GM11168 (cell line): ENCODE data around the gene ACY1.
"Not testable (repeated sequence)": the region's sequence is repeated elsewhere in the genome, so short reads cannot be mapped to it uniquely, and the experiment has no call there.

ENCODE experiments used
- in situ Hi-C: fragments of 300-500 bp; cut with MboI; formaldehyde crosslinking; loops from one replicate; pipeline ENCODE4 v1.12.0; 2022; ENCODE audit warnings: low sequenced_read_pairs; ENCODE audit not compliant: unreplicated experiment

The ACY1 gene

DNA sequence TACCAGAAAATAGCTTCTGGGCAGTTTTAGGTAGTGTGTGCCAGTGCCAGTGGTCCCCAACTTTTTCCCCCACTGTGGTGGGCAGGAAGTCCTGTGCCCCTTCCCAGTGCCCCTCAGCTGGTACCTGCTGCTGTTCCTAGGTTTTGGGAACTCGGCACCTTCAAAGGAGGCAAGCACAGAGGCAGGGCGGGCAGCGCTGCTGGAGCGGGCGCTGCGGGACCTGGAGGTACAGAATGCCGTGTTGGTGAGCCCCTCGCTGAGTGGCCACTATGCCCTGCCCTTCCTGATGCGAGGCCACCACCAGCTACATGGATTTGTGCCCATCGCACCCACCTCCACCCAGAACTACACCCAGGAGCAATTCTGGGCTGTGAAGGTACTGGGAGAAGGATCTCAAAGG is 3.1 kb upstream of the ACY1 start:
- in situ Hi-C loops: no loop called here

DNA sequence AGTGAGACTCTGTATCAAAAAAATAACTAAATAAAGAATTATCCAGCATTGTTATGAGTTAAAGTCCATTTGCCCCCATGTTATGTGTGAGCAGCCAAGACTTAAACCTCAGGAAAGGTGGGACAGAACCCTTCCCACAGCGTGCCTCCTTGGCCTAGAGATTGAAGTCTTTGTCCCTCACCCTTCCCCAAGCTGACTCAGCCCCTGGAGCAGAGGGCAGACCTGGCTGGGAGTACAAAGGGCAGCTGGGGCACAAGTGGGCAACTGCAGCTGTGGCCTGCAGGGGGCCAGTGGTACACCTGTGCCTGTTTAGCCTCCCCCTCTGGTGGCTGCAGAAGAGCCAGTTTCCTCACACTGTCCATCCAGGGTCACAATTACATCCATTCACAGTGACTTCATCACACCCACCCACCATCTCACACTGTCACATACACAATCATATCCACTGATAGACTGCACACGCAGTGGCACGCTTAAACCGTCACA is 940 bp upstream of the ACY1 start:
- in situ Hi-C loops: no loop called here

DNA sequence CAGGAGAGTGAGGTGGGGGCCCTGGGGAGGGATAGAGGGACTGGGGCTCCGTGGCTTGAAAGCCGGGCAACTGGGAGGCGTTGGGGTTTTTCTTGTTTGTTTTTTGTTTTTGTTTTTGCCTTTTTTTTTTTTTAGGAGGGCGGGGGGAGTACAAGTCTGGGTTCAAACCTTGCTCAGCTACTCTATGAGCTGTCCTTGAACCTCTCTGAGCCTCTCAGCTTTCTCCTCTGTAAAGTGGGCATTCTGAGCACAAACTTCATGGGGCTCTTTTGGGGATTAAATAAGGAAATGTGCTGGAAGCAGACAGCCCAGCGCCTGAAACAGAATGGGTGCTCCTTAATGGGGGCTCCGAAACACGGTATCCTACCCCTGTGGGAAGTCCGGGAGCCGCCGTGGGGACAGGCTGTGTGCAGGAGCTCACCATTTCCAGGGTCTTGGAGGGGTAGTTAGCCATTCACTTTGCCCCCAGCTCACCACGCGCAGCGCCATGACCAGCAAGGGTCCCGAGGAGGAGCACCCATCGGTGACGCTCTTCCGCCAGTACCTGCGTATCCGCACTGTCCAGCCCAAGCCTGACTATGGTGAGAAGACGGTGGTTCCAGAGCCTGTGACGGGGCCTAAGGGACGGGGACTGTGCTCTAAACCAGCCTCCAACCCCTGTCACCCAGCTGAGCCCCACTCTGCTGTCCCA is 388 bp downstream of the ACY1 start:
- in situ Hi-C loops: no loop called here

DNA sequence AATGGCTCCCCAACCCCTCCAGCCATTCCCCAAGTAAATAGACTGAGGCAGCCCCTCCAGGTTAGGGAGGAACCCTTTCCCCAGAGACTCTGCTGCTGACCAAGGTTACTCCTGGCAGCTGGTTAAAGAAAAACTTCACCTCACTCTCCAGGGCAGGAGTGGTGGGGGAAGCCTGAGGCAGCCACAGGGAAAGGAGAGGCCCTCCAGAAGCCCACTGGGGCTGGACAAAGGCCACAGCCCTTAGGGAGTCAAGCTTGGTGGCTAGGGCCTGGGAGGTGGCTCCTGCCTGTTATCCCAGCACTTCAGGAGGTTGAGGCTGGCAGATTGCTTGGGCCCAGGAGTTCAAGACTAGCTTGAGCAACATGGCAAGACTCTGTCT is 923 bp downstream of the ACY1 start:
- in situ Hi-C loops: no loop called here

DNA sequence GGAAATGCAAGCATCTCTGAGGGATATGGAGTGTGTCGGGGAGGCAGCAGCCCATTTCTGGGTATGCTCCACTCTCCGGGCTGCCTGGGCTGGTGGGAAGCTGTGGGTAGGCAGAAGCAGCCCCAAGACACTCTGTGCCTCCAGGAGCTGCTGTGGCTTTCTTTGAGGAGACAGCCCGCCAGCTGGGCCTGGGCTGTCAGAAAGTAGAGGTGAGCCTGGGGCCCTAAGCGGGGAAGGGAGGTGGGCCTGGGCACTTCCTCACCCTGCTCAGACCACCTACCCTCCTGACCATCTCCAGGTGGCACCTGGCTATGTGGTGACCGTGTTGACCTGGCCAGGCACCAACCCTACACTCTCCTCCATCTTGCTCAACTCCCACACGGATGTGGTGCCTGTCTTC is 1.7 kb downstream of the ACY1 start:
- in situ Hi-C loops: no loop called here

DNA sequence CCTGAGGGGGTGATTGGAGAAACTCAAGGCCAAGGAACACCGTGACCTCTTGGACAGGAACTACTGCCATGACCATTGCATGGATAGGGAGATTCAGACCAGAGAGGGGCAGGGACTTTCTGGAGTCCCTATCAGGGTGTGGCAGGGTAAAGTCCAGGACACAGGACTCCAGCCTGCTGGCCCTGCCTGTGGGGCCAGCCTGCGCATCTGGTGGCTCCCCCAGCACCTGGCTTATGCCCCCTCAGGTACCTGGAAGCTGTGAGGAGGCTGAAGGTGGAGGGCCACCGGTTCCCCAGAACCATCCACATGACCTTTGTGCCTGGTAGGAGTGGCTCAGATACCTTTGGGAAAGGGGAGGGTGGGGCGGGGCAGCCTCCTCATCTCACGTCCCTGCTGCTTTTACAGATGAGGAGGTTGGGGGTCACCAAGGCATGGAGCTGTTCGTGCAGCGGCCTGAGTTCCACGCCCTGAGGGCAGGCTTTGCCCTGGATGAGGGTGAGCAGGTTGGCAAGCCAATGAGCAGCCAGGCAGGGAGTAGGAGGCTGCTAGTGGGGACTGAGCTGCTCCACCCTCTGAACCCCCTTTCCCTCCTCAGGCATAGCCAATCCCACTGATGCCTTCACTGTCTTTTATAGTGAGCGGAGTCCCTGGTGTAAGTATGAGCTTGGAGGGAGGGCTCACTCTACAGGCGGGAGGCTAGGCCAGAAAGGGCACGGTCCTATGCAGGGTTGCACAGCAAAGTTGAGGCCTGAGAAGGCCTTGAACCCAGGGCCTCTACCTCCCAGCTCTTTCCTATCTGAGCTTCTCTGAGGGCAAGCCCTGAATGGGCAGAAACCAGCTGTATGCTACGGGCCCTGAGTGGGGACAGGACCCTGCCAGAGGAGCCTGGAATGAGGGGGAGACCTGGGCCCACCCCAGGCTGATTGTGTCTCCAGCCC is 2.9 kb downstream of the ACY1 start:
- in situ Hi-C loops: no loop called here

DNA sequence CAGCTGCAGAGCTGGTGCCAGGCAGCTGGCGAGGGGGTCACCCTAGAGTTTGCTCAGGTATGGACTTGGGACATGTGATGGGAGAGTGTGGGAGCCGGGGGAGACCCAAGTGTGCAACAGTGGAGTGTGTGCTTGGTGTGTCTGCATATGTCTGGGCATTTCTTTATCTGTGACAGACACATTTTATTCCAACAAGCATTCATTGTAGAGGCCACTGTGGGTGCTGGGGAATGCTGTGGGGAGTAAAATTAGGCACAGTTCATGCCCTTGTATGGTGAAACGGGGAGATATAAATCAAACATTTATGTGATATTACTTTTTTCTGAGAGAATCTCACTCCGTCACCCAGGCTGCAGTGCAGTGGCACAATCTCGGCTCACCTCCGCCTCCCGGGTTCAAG is 4.2 kb downstream of the ACY1 start:
- in situ Hi-C loops: no loop called here

DNA sequence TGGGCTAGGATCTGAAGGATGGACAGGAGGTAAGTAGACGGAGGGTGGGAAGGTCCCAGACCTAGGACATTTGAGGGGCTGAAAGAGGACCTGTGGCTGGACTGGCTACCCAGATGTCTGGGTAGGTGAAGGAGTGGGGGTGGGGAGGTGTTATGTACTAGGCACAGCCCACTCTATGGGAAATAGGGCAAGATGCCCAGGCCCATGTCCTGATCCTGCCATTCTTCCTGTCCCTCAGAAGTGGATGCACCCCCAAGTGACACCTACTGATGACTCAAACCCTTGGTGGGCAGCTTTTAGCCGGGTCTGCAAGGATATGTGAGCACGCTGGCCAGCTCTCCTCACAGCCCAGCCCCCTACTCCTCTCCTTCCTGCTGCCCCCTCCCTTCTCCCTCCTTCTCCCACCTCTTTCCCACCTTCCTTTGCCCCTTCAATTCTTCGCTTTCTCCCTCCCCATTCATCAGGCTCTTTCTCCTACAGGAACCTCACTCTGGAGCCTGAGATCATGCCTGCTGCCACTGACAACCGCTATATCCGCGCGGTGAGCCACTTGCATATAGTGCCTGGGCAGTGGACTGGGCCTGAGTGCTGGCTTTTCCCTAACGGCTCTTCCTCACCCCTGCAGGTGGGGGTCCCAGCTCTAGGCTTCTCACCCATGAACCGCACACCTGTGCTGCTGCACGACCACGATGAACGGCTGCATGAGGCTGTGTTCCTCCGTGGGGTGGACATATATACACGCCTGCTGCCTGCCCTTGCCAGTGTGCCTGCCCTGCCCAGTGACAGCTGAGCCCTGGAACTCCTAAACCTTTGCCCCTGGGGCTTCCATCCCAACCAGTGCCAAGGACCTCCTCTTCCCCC is 5.2 kb downstream of the ACY1 start:
- in situ Hi-C loops: no loop called here

DNA sequence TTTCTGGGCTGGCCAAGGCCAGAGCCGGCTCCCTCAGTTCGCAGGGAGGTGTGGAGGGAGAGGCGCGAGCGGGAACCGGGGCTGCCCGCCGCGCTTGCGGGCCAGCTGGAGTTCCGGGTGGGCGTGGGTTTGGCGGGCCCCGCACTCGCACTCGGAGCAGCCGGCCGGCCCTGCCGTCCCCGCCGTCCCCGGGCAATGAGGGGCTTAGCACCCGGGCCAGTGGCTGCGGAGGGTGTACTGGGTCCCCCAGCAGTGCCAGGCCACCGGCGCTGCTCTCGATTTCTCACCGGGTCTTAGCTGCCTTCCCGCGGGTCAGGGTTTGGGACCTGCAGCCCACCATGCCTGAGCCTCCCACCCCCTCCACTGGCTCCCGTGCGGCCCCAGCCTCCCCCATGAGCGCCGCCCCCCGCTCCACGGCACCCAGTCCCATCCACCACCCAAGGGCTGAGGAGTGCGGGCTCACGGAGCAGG is 7.2 kb downstream of the ACY1 start:
- in situ Hi-C loops: not testable (repeated sequence)

DNA sequence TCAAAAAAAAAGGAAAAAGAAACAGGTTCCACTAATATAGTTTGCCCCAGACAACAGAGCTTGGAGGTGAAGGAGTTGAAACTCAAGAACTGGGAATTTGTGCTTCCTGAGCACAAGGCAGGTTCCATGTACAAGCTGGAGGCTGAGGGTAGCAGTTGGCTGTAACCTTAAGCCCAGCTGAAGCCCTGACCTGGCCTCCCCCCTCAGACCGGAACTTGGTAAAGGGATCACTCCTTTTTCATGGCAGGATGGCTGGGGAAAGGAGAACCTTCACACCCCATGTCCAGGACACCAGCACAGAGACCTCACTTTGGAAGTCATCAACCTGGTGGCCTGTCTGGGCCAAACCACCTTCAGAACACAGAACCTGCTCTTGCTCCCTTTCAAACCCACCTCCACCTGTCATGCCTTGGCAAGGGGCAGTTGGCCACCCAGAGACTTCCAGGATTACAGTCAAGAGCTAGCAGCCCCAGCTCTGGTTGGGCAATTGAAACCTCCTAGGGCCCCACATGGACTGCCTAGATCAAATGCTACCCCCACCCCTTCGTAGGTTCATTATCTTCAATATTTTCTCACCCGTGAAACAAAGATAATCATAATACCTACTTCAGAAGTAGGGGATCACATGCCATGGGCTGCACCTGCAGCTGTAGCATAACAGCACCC is 8.8 kb downstream of the ACY1 start:
- in situ Hi-C loops: no loop called here

DNA sequence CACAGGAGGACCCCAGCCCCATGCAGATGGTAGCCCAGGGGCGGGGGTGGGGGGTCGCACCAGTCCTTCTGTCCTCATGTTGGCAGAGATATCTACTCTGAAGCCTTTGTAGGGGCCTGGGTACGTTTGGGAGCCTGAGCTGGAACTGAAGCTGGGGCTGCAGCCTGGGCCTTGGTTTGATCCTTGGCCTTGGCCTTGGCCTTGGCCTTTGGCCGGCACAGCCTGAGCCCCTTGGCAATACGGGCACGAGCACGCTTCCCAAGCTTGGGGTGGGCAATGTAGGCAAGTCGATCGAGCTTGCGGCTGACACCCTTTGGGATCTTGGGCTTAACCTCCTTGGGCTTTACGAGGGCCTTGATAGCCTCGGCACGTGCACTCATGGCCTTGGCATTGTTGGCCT is 10.3 kb downstream of the ACY1 start:
- in situ Hi-C loops: not testable (repeated sequence)

DNA sequence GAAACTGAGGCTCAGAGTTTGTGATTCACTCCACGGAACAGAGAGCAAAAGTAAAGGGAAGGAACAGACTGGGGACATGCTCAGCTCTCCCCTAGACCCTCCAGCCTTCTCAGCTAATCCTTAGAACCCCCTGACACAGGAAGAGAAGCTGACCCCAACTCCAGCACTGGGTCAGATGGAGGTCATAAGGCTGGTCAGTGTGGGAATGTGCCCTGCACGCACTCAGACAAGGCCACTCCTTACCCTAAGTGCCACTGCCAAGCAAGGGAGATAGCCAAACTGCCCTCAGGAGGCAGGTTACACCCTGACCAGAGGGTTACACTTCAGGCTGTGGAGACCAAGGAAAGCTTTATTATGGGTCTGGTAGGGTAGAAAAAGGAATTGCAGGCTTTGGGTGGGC is 11.2 kb downstream of the ACY1 start:
- in situ Hi-C loops: no loop called here

DNA sequence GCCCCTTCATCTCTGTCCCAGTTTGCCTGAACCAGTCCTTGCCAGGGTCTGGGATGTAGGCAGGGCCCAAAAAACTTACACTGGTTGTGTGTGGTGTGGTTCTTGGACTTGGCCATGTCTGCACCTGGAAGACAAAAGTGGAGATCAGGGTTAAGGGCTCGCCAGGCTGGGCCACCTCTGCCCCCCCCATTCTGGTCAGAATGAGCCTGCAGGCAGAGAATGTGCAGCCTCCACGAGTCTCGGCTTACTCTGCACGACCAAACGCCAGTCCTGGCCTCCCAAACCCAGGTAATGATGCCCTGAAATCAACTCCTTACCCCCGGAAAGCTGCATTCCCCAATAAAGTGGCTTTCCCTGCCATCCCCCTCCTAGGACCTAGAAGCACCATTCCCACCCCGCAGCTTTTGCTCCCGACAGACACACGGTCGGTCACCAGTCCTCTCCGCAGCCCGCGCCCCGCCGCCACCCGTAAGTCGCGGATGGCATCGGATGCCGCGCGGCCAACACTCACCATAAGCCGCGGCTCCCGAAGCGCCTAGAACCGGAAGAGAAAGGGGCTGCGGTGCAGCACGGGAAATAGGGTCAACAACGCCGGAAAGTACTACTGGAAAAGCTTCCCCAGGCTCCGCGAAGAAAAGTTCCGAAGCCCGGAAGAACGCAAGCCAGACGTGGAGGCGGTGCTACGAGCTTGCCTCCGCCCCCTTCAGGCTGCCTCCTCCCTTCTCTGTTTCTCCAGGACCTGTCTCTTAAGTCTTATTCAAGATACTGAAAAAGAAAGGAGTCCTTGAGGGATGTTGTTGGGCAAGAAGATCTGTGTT is 12.2 kb downstream of the ACY1 start, which contains the start of gene RPL29:
Gene RPL29, minus strand, starts transcription at position 550 of the 818 bp plus-strand sequence. Its CDS starts 434 bp downstream, at position 116.
- in situ Hi-C loops: no loop called here

DNA sequence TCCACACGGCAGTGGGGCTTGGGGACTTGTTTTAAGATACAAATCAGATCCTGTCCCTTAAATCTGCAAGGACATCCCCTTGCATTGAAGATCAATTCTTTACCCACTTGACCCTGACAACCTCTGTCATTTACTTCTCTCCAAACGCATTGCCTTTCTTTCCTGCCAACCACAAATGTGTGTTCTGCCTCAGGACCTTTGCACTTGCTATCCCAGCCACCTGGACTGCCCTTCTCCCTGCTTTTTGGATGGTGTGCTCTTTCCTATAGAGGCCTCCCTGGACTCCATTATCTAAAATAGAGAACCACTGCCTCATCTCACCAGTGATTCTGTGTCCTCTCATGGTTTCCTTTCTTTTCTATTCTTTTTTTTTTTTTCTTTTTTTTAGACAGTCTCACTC is 13.8 kb downstream of the ACY1 start:
- in situ Hi-C loops: no loop called here

DNA sequence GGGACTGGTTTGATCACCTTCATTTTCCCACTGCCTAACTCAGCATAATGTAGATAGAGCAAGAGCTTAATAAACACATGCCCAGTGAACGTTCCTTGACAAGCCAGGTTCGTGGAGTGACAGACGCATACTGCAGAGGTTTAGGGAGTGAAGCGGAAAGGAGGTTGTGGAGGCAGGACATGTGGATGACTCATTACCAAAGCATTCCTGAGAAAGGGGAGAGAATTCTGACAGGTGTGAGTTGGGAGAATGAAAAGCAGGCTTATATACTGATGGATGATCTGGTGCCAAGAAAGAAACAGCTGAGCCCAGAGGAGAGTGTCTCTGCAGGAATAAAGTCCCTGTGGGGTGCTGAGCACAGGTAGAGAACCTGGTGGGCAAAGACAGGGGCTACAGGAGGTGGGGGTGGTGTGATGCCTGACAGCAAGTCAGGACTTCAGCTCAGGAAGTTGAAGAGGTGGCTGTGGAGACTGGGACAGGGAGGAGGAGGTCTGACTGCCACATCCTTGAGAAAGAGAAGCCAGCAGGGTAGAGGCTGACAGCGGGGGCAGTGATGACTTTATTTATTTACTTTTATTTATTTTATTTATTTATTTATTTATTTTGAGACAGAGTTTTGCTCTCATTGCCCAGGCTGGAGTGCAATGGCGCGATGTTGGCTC is 14.7 kb downstream of the ACY1 start:
- in situ Hi-C loops: no loop called here

DNA sequence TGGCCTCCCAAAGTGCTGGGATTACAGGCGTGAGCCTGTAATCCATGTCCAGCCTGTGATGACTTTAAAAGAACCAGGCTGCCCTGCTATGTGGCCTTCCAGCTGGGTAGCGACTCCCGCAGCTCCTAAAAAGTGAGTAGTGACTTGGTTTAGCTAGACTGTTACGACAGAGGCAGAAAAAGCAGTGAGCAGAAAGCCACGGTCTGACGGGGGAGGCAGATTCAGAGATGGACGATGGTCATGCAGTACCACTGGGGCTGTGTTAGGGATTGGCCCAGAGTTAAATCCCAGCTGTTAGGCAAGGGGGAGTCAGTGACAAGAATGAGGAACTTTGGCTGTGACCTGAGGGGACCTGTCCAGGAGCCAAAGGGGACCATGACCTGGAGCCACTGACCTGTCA is 15.4 kb downstream of the ACY1 start:
- in situ Hi-C loops: no loop called here

DNA sequence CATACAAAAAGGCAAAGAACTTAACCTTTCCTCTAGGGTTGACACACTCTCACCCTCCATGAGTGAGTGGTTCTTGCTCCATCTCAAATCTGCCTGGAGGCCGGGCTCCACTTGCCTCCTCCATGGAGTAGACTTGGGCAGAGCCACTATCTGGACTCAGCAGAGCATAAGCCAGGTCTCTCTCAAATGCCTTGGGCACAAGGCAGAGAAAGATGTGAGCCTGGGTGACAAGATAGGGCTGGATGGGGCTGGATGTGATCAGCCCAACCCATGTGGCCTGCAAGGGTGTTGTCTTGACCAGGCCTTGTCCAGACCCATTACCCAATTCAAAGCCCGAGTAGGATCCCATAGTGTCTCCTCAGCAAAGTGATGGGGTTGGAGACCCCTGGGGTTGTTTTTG is 16.5 kb downstream of the ACY1 start:
- in situ Hi-C loops: loop anchor here (5.0 kb wide), 1 partner anchor 142 kb away; no protein-coding TSS in a partner anchor

DNA sequence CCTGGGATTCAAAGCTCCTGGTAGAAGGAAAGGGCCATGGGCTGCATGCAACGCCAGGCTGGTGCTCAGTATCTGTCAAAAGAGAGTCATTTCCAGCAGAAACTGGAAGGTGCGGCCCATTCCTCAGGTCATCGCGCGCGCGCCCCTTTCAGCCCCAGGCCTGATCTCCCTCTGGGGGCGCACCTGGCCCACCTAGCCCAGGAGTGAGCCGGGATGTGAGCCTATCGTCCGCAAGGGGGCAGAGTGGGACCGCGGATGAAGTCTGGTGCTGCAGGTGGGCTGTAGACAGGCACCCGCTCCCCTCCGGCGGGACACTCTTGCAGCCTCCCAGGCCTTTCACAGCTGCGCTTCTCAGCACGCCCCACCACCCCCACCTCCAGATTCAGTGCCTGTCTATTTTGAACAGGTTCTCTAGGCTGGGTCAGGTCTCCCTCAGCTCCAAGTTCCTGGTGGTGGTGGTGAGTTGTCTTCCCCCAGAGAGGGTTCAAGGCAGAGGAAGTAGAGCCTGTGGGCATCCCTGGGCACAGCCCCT is 18.2 kb downstream of the ACY1 start:
- in situ Hi-C loops: loop anchor here (5.0 kb wide), 1 partner anchor 141 kb away; no protein-coding TSS in a partner anchor
